SK-N-SH (cell line): ENCODE results near the gene MYL12B. TPM values are rescaled to one million over a fixed set of nuclear protein-coding genes. Genes with fewer than 3 reads are reported as not detected.

Source experiments
- CTCF ChIA-PET: fragments of 300-600, 350-600 bp; formaldehyde crosslinking; extraction: SDS; loops from one replicate; lab custom pipeline; 2021; lab: Yijun Ruan, JAX
- POLR2A ChIA-PET: fragments of 350-600 bp; sonication (Branson Sonifier 250); formaldehyde crosslinking; extraction: SDS; loops from one replicate; lab custom pipeline; 2020; ENCODE audit warnings: antibody characterized with exemption, inconsistent platforms; lab: Yijun Ruan, JAX
- DNase-seq: peaks from one replicate; pipeline ENCODE4 v3.0.0; 2012
- H2AFZ ChIP-seq: fragments of 200-600 bp; sonication (generic); 2 replicates; pipeline ENCODE4 v1.8.1; 2016; ENCODE audit warnings: antibody characterized with exemption, mild to moderate bottlenecking, low read depth
- H3F3A ChIP-seq: fragments of 200-600 bp; sonication (generic); replicated peaks from 2 replicates; pipeline ENCODE3; 2016; ENCODE audit warnings: antibody characterized with exemption, mild to moderate bottlenecking; ENCODE audit not compliant: insufficient read depth
- H3K27ac ChIP-seq, 2 experiments: fragments of 200-500 bp in 1 of 2; fragments of 200-600 bp in 1 of 2; sonication (Bioruptor generic) in 1 of 2; sonication (generic), shearing (Covaris generic) in 1 of 2; 2 replicates each; pipeline versions ENCODE4 v1.5.1 to v1.6.1; 2014 to 2016; ENCODE audit warnings: low read depth in 2 of 2, inconsistent platforms in 1 of 2, low read length in 1 of 2, mild to moderate bottlenecking in 1 of 2, mixed read lengths in 1 of 2
- H3K27me3 ChIP-seq: fragments of 200-600 bp; sonication (generic), shearing (Covaris generic); 2 replicates; pipeline ENCODE4 v1.6.1; 2016; ENCODE audit warnings: mixed run types; ENCODE audit not compliant: insufficient read depth
- H3K36me3 ChIP-seq, 2 experiments: fragments of 200-500 bp in 1 of 2; fragments of 200-600 bp in 1 of 2; sonication (Bioruptor generic) in 1 of 2; sonication (generic) in 1 of 2; replicated peaks in 1 of 2; 2 replicates each; pipeline versions ENCODE3 to v1.5.1; 2014 to 2016; ENCODE audit warnings: low read length in 1 of 2, mild to moderate bottlenecking in 1 of 2; ENCODE audit not compliant: insufficient read depth in 2 of 2, control insufficient read depth in 1 of 2
- H3K4me1 ChIP-seq, 2 experiments: fragments of 200-500 bp in 1 of 2; fragments of 200-600 bp in 1 of 2; sonication (Bioruptor generic) in 1 of 2; sonication (generic), shearing (Covaris generic) in 1 of 2; 2 replicates each; pipeline versions ENCODE4 v1.5.1 to v1.6.1; 2014 to 2016; ENCODE audit warnings: low read depth in 1 of 2, low read length in 1 of 2, mixed run types in 1 of 2; ENCODE audit not compliant: insufficient read depth in 2 of 2, control insufficient read depth in 1 of 2
- H3K4me2 ChIP-seq: fragments of 200-600 bp; sonication (generic), shearing (Covaris generic); 2 replicates; pipeline ENCODE4 v1.6.1; 2017; ENCODE audit warnings: mixed run types
- H3K4me3 ChIP-seq, 2 experiments: fragments of 200-500 bp in 1 of 2; fragments of 200-600 bp in 1 of 2; sonication (Bioruptor generic) in 1 of 2; sonication (generic), shearing (Covaris generic) in 1 of 2; 2 replicates each; pipeline versions ENCODE4 v1.5.1 to v1.8.1; 2014 to 2016; ENCODE audit warnings: low read depth in 2 of 2, inconsistent platforms in 1 of 2, low read length in 1 of 2, mild to moderate bottlenecking in 1 of 2, mixed read lengths in 1 of 2, moderate library complexity in 1 of 2
- H3K79me2 ChIP-seq: fragments of 200-600 bp; sonication (generic); 2 replicates; pipeline ENCODE4 v1.8.1; 2017; ENCODE audit warnings: mild to moderate bottlenecking; ENCODE audit not compliant: insufficient read depth
- H3K9ac ChIP-seq: fragments of 200-600 bp; sonication (generic); 2 replicates; pipeline ENCODE4 v1.6.1; 2017; ENCODE audit warnings: mixed run types
- H3K9me2 ChIP-seq: fragments of 200-600 bp; sonication (generic); 2 replicates; pipeline ENCODE4 v1.6.1; 2017; ENCODE audit warnings: mixed run types
- H3K9me3 ChIP-seq: fragments of 200-600 bp; sonication (generic); 2 replicates; pipeline ENCODE4 v1.6.1; 2017; ENCODE audit warnings: mixed run types, mild to moderate bottlenecking, moderate library complexity
- H4K20me1 ChIP-seq: fragments of 200-600 bp; sonication (generic); 2 replicates; pipeline ENCODE4 v1.6.1; 2017; ENCODE audit warnings: mild to moderate bottlenecking, mixed run types; ENCODE audit not compliant: insufficient read depth
- ELF1 ChIP-seq: IDR thresholded peaks from 2 replicates; pipeline ENCODE4 v1.4.0; 2012
- EZH2phosphoT487 ChIP-seq: fragments of 200-600 bp; sonication (generic); IDR thresholded peaks from 2 replicates; pipeline ENCODE4 v1.6.1; 2017; ENCODE audit warnings: low read depth, mixed run types, mild to moderate bottlenecking, antibody characterized with exemption, moderate library complexity, borderline replicate concordance
- FOSL2 ChIP-seq: IDR thresholded peaks from 2 replicates; pipeline ENCODE4 v1.4.0; 2012; ENCODE audit warnings: low read depth, mild to moderate bottlenecking, moderate library complexity, borderline replicate concordance
- JUND ChIP-seq: IDR thresholded peaks from 2 replicates; pipeline ENCODE4 v1.4.0; 2012
- MEF2A ChIP-seq: IDR thresholded peaks from 2 replicates; pipeline ENCODE4 v1.4.0; 2012; ENCODE audit warnings: low read depth, borderline replicate concordance
- NFIC ChIP-seq: IDR thresholded peaks from 2 replicates; pipeline ENCODE4 v1.4.0; 2012; ENCODE audit warnings: borderline replicate concordance
- POLR2AphosphoS5 ChIP-seq: IDR thresholded peaks from 2 replicates; pipeline ENCODE4 v1.6.1; 2012; ENCODE audit warnings: low read depth, low read length
- RCOR1 ChIP-seq: fragments of 150-350 bp; IDR thresholded peaks from 2 replicates; pipeline ENCODE4 v1.6.1; 2017; ENCODE audit warnings: antibody characterized with exemption, low read length
- RXRA ChIP-seq: IDR thresholded peaks from 2 replicates; pipeline ENCODE4 v1.4.0; 2012; ENCODE audit warnings: low read depth, mild to moderate bottlenecking, borderline replicate concordance
- SIN3A ChIP-seq: IDR thresholded peaks from 2 replicates; pipeline ENCODE4 v1.6.1; 2012; ENCODE audit warnings: low read depth, mild to moderate bottlenecking, low read length, moderate library complexity, borderline replicate concordance
- SMC3 ChIP-seq: IDR thresholded peaks from 2 replicates; pipeline ENCODE4 v1.6.1; 2012; ENCODE audit warnings: low read depth, low read length, improper control_type of control experiment
- WGBS: methylation state at CpG from one replicate; pipeline ENCODE4 v1.1.6; 2017; ENCODE audit warnings: low lambda C conversion rate; 5-methylcytosine and 5-hydroxymethylcytosine counted together
- polyA plus RNA-seq, 3 experiments: library from polyadenylated mRNA; depleted of rRNA; stranded (reverse); fragments of >200 nt; gene quantifications; 2 replicates each; pipeline ENCODE4 v1.2.3, GENCODE V29; 2012
- TF ChIP-seq, protein P1 (sequence below): fragments of 150-350 bp; IDR thresholded peaks from 2 replicates; pipeline ENCODE4 v1.6.1; 2017; ENCODE audit warnings: antibody characterized with exemption, low read length, low read depth, borderline replicate concordance
- TF ChIP-seq, protein P2 (sequence below): IDR thresholded peaks from 2 replicates; pipeline ENCODE4 v1.4.0; 2012; ENCODE audit warnings: low read depth, borderline replicate concordance
- TF ChIP-seq, protein P3 (sequence below): IDR thresholded peaks from 2 replicates; pipeline ENCODE4; 2012
- TF ChIP-seq, protein P4 (sequence below): fragments of 200-600 bp; sonication (generic); IDR thresholded peaks from 2 replicates; pipeline ENCODE4 v1.6.1; 2017; ENCODE audit warnings: antibody characterized with exemption, mild to moderate bottlenecking, moderate library complexity
- TF ChIP-seq, protein P5 (sequence below): IDR thresholded peaks from 2 replicates; pipeline ENCODE4 v1.4.0; 2012; ENCODE audit warnings: low read depth, borderline replicate concordance

The MYL12B gene
- polyA plus RNA-seq, 1 of the 3 experiments (the other 2 are of a cell fraction): 555 TPM

DNA sequence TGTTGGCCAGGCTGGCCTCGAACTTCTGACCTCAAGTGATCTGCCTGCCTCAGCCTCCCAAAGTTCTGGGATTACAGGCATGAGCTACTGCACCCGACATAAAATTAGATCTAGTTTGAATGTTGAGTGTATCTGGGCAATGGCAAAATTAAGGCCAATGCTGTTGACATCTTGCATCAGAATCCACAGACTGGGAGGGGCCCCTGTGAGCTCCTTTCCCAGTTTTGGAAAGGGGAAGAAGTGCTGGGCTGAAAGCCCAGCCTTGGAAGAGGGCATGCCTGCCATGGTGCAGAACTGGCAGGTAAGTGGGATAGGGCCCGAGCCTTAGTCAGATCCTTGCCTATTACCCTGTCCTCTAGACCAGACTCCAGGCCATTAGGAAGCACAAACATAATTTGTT lies 37.7 kb upstream of the MYL12B start:
- Histone ChIP-seq H3K27ac (no peak overlapping the region), H3K36me3 (no peaks in the 10 kb centered on the region), H4K20me1 (no peaks in the 10 kb centered on the region), H3K4me2 (no peak overlapping the region), H3K9me3 (no peaks in the 10 kb centered on the region), H2AFZ (no peak overlapping the region), H3K9me2 (no peaks in the 10 kb centered on the region), H3F3A (no peaks in the 10 kb centered on the region), H3K4me3 (no peak overlapping the region), H3K4me1 (no peaks in the 10 kb centered on the region), H3K27me3 (no peaks in the 10 kb centered on the region), H3K79me2 (no peaks in the 10 kb centered on the region), H3K9ac (no peak overlapping the region)
- TF ChIP-seq RCOR1 (no peak), NFIC (no peak), JUND (no peak), ELF1 (no peak), RXRA (no peak), EZH2phosphoT487 (no peak), SIN3A (no peak), MEF2A (no peak)
- TF ChIP-seq, protein P1, sequence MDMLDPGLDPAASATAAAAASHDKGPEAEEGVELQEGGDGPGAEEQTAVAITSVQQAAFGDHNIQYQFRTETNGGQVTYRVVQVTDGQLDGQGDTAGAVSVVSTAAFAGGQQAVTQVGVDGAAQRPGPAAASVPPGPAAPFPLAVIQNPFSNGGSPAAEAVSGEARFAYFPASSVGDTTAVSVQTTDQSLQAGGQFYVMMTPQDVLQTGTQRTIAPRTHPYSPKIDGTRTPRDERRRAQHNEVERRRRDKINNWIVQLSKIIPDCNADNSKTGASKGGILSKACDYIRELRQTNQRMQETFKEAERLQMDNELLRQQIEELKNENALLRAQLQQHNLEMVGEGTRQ: no peak
- TF ChIP-seq, protein P2, sequence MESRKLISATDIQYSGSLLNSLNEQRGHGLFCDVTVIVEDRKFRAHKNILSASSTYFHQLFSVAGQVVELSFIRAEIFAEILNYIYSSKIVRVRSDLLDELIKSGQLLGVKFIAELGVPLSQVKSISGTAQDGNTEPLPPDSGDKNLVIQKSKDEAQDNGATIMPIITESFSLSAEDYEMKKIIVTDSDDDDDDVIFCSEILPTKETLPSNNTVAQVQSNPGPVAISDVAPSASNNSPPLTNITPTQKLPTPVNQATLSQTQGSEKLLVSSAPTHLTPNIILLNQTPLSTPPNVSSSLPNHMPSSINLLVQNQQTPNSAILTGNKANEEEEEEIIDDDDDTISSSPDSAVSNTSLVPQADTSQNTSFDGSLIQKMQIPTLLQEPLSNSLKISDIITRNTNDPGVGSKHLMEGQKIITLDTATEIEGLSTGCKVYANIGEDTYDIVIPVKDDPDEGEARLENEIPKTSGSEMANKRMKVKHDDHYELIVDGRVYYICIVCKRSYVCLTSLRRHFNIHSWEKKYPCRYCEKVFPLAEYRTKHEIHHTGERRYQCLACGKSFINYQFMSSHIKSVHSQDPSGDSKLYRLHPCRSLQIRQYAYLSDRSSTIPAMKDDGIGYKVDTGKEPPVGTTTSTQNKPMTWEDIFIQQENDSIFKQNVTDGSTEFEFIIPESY: no peak
- TF ChIP-seq, protein P3, sequence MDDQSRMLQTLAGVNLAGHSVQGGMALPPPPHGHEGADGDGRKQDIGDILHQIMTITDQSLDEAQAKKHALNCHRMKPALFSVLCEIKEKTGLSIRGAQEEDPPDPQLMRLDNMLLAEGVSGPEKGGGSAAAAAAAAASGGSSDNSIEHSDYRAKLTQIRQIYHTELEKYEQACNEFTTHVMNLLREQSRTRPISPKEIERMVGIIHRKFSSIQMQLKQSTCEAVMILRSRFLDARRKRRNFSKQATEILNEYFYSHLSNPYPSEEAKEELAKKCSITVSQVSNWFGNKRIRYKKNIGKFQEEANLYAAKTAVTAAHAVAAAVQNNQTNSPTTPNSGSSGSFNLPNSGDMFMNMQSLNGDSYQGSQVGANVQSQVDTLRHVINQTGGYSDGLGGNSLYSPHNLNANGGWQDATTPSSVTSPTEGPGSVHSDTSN: no peak
- TF ChIP-seq, protein P4, sequence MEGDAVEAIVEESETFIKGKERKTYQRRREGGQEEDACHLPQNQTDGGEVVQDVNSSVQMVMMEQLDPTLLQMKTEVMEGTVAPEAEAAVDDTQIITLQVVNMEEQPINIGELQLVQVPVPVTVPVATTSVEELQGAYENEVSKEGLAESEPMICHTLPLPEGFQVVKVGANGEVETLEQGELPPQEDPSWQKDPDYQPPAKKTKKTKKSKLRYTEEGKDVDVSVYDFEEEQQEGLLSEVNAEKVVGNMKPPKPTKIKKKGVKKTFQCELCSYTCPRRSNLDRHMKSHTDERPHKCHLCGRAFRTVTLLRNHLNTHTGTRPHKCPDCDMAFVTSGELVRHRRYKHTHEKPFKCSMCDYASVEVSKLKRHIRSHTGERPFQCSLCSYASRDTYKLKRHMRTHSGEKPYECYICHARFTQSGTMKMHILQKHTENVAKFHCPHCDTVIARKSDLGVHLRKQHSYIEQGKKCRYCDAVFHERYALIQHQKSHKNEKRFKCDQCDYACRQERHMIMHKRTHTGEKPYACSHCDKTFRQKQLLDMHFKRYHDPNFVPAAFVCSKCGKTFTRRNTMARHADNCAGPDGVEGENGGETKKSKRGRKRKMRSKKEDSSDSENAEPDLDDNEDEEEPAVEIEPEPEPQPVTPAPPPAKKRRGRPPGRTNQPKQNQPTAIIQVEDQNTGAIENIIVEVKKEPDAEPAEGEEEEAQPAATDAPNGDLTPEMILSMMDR: no peak
- CTCF ChIA-PET: no interaction called here
- DNase-seq: no peak
- POLR2A ChIA-PET: no interaction called here
- WGBS: 69% methylated on average over 3 of the region's 3 CpGs

DNA sequence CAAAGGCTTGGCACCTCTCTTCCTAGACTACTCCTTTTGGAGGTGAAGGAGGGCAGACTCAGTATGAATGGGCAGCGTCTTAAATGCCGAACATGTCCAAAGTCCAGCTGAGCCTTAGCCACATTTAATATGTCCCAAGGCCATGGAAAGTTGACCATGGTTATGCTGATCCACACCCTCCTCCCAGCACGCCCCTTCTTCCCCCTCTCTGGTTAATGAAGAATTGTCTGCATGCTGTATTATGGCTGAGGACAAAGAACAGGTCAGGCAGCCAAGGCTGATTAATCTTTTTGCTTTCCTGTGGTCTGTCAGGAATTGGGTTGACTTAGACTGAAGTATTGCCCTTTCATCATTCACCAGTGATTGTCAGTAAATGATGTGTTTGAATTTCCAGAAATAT lies 36.3 kb upstream of the MYL12B start:
- DNase-seq: no peak
- Histone ChIP-seq H3K27ac (no peak overlapping the region), H4K20me1 (no peaks in the 10 kb centered on the region), H2AFZ (no peak overlapping the region), H3F3A (no peaks in the 10 kb centered on the region), H3K36me3 (no peaks in the 10 kb centered on the region), H3K4me2 (no peak overlapping the region), H3K9me2 (no peaks in the 10 kb centered on the region), H3K27me3 (no peaks in the 10 kb centered on the region), H3K9ac (no peak overlapping the region), H3K4me3 (no peak overlapping the region), H3K79me2 (no peaks in the 10 kb centered on the region), H3K4me1 (no peaks in the 10 kb centered on the region), H3K9me3 (no peaks in the 10 kb centered on the region)
- WGBS: 77% methylated on average over 3 of the region's 3 CpGs
- POLR2A ChIA-PET: no interaction called here
- CTCF ChIA-PET: interaction anchor here (1.2 kb wide), 1 partner anchor 32 kb away, joined by 3 read pairs; no protein-coding TSS in a partner anchor
- TF ChIP-seq POLR2AphosphoS5 (no peak), SMC3 (no peak), FOSL2 (no peak)
- TF ChIP-seq, protein P4: no peak
- TF ChIP-seq, protein P5, sequence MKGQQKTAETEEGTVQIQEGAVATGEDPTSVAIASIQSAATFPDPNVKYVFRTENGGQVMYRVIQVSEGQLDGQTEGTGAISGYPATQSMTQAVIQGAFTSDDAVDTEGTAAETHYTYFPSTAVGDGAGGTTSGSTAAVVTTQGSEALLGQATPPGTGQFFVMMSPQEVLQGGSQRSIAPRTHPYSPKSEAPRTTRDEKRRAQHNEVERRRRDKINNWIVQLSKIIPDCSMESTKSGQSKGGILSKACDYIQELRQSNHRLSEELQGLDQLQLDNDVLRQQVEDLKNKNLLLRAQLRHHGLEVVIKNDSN: no peak
